BLaER1 treated with 17β-estradiol and CSF1 and Interleukin-3, amounts not matched to agents 10 nM and 100 nM (cell line): Measurements from ENCODE around the gene CARD10.
A peak's percentile ranks its signal among the peaks of the same experiment; 100 is the strongest.
"Not testable (repeated sequence)": the region's sequence is repeated elsewhere in the genome, so short reads cannot be mapped to it uniquely, and the experiment has no call there.

Source experiments
- H3K27ac ChIP-seq, 11 experiments: shearing (Covaris generic); formaldehyde crosslinking; 2 replicates each; pipeline ENCODE4 v1.8.1; 2022
- H3K27me3 ChIP-seq, 11 experiments: shearing (Covaris generic); formaldehyde crosslinking; 2 replicates each; pipeline ENCODE4 v1.8.1; 2022
- H3K36me3 ChIP-seq, 11 experiments: shearing (Covaris generic); formaldehyde crosslinking; 2 replicates each; pipeline ENCODE4 v1.8.1; 2022
- H3K4me1 ChIP-seq, 10 experiments: shearing (Covaris generic); formaldehyde crosslinking; 2 replicates each; pipeline ENCODE4 v1.8.1; 2022
- H3K4me2 ChIP-seq, 11 experiments: shearing (Covaris generic); formaldehyde crosslinking; 2 replicates each; pipeline ENCODE4 v1.8.1; 2022
- H3K4me3 ChIP-seq, 10 experiments: shearing (Covaris generic); formaldehyde crosslinking; 2 replicates each; pipeline ENCODE4 v1.8.1; 2022
- H3K9ac ChIP-seq, 11 experiments: shearing (Covaris generic); formaldehyde crosslinking; 2 replicates each; pipeline ENCODE4 v1.8.1; 2022
- H3K9me3 ChIP-seq, 11 experiments: shearing (Covaris generic); formaldehyde crosslinking; replicated peaks in 1 of 11; 2 replicates each; pipeline ENCODE4 v1.8.1; 2022
- H4K20me1 ChIP-seq, 11 experiments: shearing (Covaris generic); formaldehyde crosslinking; 2 replicates each; pipeline ENCODE4 v1.8.1; 2022
- Cebpa-rat ChIP-seq, 11 experiments: shearing (Covaris generic); IDR thresholded peaks; 2 replicates each; pipeline ENCODE4 v1.8.1; 2022

Gene CARD10

GRCh38 chr22:37472418-37473006 is 46.7 kb downstream of the CARD10 start:
- no peaks in the 10 kb centered on the region for H3K9me3 ChIP-seq
- TF ChIP-seq Cebpa-rat (IDR thresholded peaks at IDR 0.05), result no peak
- H3K27me3 ChIP-seq, result no peaks in the 10 kb centered on the region
- H3K4me3 ChIP-seq, result no peak overlapping the region
- H3K4me1 ChIP-seq, result peaks cover 0 to 33% (median 29%) of the 10 kb centered on the region in 10 experiments; a peak in 13 of 20 replicates
- peak overlapping the region in 2 of 11 experiments; percentile 15 to 18; a peak in 1 of 22 replicates for H3K9ac ChIP-seq
- H3K4me2 ChIP-seq, result peak overlapping the region in 5 of 11 experiments; percentile 24 to 42 (median 33); a peak in 9 of 22 replicates
- peaks cover 45 to 100% (median 85%) of the 10 kb centered on the region in 11 experiments; a peak in 21 of 22 replicates for H4K20me1 ChIP-seq
- H3K27ac ChIP-seq, result peak overlapping the region in 1 of 11 experiments; percentile 16; a peak in 1 of 22 replicates
- peaks cover 70 to 99% (median 86%) of the 10 kb centered on the region in 11 experiments for H3K36me3 ChIP-seq

- peak overlapping the region in 2 of 11 experiments; percentile 15 to 18; a peak in 2 of 22 replicates for H3K9ac ChIP-seq
- H3K27ac ChIP-seq, result peak overlapping the region in 1 of 11 experiments; percentile 16; a peak in 1 of 22 replicates
- H3K36me3 ChIP-seq, result peaks cover 69 to 99% (median 86%) of the 10 kb centered on the region in 11 experiments
- peak overlapping the region in 5 of 11 experiments; percentile 24 to 42 (median 33); a peak in 9 of 22 replicates for H3K4me2 ChIP-seq
- no peaks in the 10 kb centered on the region for H3K27me3 ChIP-seq
- no peak overlapping the region for H3K4me3 ChIP-seq
- peaks cover 39 to 100% (median 85%) of the 10 kb centered on the region in 11 experiments; a peak in 21 of 22 replicates for H4K20me1 ChIP-seq
- peaks cover 0 to 32% (median 23%) of the 10 kb centered on the region in 10 experiments; a peak in 13 of 20 replicates for H3K4me1 ChIP-seq
- no peak for TF ChIP-seq Cebpa-rat (IDR thresholded peaks at IDR 0.05)
- H3K9me3 ChIP-seq, result no peaks in the 10 kb centered on the region
Measured at GRCh38 chr22:37471727-37472417, 47.3 kb downstream of the CARD10 start.

DNA sequence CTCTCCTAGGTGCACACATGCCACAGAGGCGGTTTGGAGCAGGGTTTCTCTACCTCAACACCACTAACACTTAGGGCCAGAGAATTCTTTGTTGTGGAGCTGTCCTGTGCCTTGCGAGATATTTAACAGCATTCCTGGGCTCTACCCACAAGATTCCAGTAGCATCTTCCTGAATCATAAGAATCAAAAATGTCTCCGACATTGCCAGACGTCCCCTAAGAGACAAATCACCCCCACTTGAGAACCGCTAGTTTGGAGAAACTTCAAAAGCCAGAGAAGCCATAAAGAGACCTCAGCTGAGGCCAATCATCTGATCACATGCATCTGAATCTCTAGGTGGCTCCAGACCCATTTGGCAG is 49.1 kb downstream of the CARD10 start:
- H3K36me3 ChIP-seq, result peaks cover 65 to 97% (median 81%) of the 10 kb centered on the region in 11 experiments
- TF ChIP-seq Cebpa-rat (IDR thresholded peaks at IDR 0.05), result no peak

GRCh38 chr22:37469416-37470086 is 49.7 kb downstream of the CARD10 start:
- Histone ChIP-seq H4K20me1 (peaks cover 37 to 99% (median 87%) of the 10 kb centered on the region in 11 experiments; a peak in 21 of 22 replicates), H3K4me2 (no peak overlapping the region), H3K9me3 (no peaks in the 10 kb centered on the region), H3K27ac (no peak overlapping the region), H3K4me1 (peaks cover 12 to 28% (median 22%) of the 10 kb centered on the region in 10 experiments), H3K36me3 (peaks cover 60 to 92% (median 76%) of the 10 kb centered on the region in 11 experiments), H3K4me3 (no peak overlapping the region), H3K27me3 (no peaks in the 10 kb centered on the region), H3K9ac (no peak overlapping the region)
- TF ChIP-seq Cebpa-rat (IDR thresholded peaks at IDR 0.05), result no peak

More for the DNA sequence above, 49.1 kb downstream of the CARD10 start:
- H4K20me1 ChIP-seq, result peaks cover 37 to 99% (median 89%) of the 10 kb centered on the region in 11 experiments; a peak in 21 of 22 replicates
- H3K4me1 ChIP-seq, result peaks cover 6 to 23% (median 18%) of the 10 kb centered on the region in 10 experiments; a peak in 19 of 20 replicates
- H3K9ac ChIP-seq, result no peak overlapping the region
- H3K9me3 ChIP-seq, result no peaks in the 10 kb centered on the region
- no peak overlapping the region for H3K27ac ChIP-seq
- H3K27me3 ChIP-seq, result no peaks in the 10 kb centered on the region
- H3K4me2 ChIP-seq, result no peak overlapping the region
- no peak overlapping the region for H3K4me3 ChIP-seq

DNA sequence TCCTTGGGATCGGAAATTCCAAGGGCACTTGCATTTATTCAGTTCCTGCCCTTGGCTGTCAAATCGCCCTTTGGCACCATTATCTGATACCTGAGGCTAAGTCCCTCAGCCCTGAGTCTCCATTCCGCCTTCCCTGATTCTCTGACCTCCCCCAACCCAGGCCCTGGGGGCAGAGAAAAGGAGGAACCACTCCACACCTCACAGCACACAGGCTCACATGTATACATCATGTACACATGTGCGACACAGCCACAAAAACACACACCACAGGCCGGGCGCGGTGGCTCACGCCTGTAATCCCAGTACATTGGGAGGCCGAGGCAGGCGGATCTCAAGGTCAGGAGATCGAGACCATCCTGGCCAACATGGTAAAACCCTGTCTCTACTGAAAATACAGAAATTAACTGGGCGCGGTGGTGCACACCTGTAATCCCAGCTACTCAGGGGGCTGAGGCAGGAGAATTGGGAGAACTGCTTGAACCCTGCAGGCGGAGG is 51.0 kb downstream of the CARD10 start:
- Histone ChIP-seq H4K20me1 (peaks cover 31 to 99% (median 86%) of the 10 kb centered on the region in 11 experiments; a peak in 21 of 22 replicates), H3K4me1 (peaks cover 20 to 40% (median 32%) of the 10 kb centered on the region in 10 experiments), H3K36me3 (peaks cover 47 to 79% (median 63%) of the 10 kb centered on the region in 11 experiments)
- not testable (repeated sequence) for H3K9ac ChIP-seq, H3K27me3 ChIP-seq, H3K9me3 ChIP-seq, H3K4me2 ChIP-seq, H3K4me3 ChIP-seq, H3K27ac ChIP-seq

DNA sequence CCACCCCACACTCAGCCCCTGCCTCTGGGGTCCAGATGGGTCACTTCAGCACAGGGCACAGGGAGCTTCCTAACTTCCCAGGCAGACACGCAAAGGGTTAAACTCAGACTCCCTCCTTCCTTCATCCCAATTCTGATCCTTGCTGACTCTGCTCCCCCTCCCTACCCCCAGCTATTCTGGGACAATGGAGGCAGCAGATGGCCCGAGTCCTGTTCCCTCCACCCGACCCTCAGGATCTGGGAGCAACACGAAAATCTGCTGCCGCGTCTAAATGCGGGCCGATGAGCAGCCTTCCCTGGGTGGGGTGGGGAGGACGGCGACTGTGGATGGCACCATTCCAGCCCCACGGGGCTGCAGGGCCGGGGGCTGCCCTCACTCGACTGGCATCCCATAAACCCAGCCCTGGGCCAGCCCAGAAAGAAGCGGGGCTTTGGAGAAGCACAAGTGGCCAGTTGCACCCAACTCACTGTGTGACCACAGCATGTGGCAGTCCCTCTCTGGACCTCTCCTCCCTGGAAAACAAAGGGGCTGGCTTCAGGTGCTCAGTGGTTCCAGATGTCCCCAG is 51.7 kb downstream of the CARD10 start:
- no peak overlapping the region for H3K9ac ChIP-seq
- no peaks in the 10 kb centered on the region for H3K9me3 ChIP-seq
- H4K20me1 ChIP-seq, result peaks cover 25 to 99% (median 86%) of the 10 kb centered on the region in 11 experiments; a peak in 21 of 22 replicates
- peaks cover 39 to 72% (median 56%) of the 10 kb centered on the region in 11 experiments for H3K36me3 ChIP-seq
- no peak overlapping the region for H3K4me2 ChIP-seq
- H3K27ac ChIP-seq, result no peak overlapping the region
- H3K27me3 ChIP-seq, result no peaks in the 10 kb centered on the region
- no peak overlapping the region for H3K4me3 ChIP-seq
- H3K4me1 ChIP-seq, result peaks cover 20 to 38% (median 28%) of the 10 kb centered on the region in 10 experiments
- no peak for TF ChIP-seq Cebpa-rat (IDR thresholded peaks at IDR 0.05)

GRCh38 chr22:37464181-37464580 is 55.0 kb downstream of the CARD10 start:
- Histone ChIP-seq H3K27me3 (no peaks in the 10 kb centered on the region), H3K9me3 (no peaks in the 10 kb centered on the region), H3K4me2 (peak overlapping the region; percentile 19 to 73 (median 51); a peak in 21 of 22 replicates), H3K9ac (no peak overlapping the region), H3K4me3 (no peak overlapping the region), H3K27ac (no peak overlapping the region), H3K4me1 (peaks cover 17 to 37% (median 26%) of the 10 kb centered on the region in 10 experiments), H3K36me3 (peaks cover 18 to 41% (median 37%) of the 10 kb centered on the region in 11 experiments; a peak in 20 of 22 replicates), H4K20me1 (peaks cover 14 to 75% (median 61%) of the 10 kb centered on the region in 11 experiments; a peak in 21 of 22 replicates)
- no peak for TF ChIP-seq Cebpa-rat (IDR thresholded peaks at IDR 0.05)

- no peaks in the 10 kb centered on the region for H3K9me3 ChIP-seq
- H4K20me1 ChIP-seq, result peaks cover 2 to 63% (median 49%) of the 10 kb centered on the region in 11 experiments; a peak in 21 of 22 replicates
- no peak overlapping the region for H3K4me3 ChIP-seq
- no peak for TF ChIP-seq Cebpa-rat (IDR thresholded peaks at IDR 0.05)
- peaks cover 12 to 34% (median 28%) of the 10 kb centered on the region in 11 experiments; a peak in 20 of 22 replicates for H3K36me3 ChIP-seq
- H3K27me3 ChIP-seq, result no peaks in the 10 kb centered on the region
- peaks cover 17 to 37% (median 26%) of the 10 kb centered on the region in 10 experiments for H3K4me1 ChIP-seq
- no peak overlapping the region for H3K27ac ChIP-seq
- no peak overlapping the region for H3K9ac ChIP-seq
- H3K4me2 ChIP-seq, result peak overlapping the region in 1 of 11 experiments; percentile 2; a peak in 1 of 22 replicates
Measured at GRCh38 chr22:37462983-37463382, 56.2 kb downstream of the CARD10 start.
